Fibroblast of lung (primary cell): ENCODE results near the gene IFIT1B.

Experiments used
- CTCF ChIP-seq, 2 donors: IDR thresholded peaks in 1 of 2; conservative IDR thresholded peaks in 1 of 2; 1 replicate in 1 of 2; 2 replicates in 1 of 2; pipeline ENCODE4 v1.5.1; 2011 to 2012; ENCODE audit warnings: low read length in 2 of 2, control low read depth in 1 of 2, inconsistent platforms in 1 of 2, low read depth in 1 of 2, mild to moderate bottlenecking in 1 of 2
- EZH2 ChIP-seq: IDR thresholded peaks from 2 replicates; pipeline ENCODE4 v1.5.1; 2012; ENCODE audit warnings: low read length, control low read depth, mild to moderate bottlenecking; ENCODE audit errors: missing control alignments

GRCh38 chr10:89390476-89391225 lies 12.8 kb downstream of the IFIT1B start:
- TF ChIP-seq EZH2 (no peak), CTCF (conservative IDR thresholded peaks at IDR 0.05 in 1 of 2, IDR thresholded peaks at IDR 0.05 in 1 of 2; ENCODE audit: low read depth in 1 of 2, low read length in 2 of 2) (no peak)
